Thymus (tissue), 11 donors: ENCODE measurements around the gene ARHGEF3. TPM values are rescaled to one million over a fixed set of nuclear protein-coding genes. Genes with fewer than 3 reads are reported as not detected.
"Not testable (repeated sequence)": the region's sequence is repeated elsewhere in the genome, so short reads cannot be mapped to it uniquely, and the experiment has no call there.

Experiments
- DNase-seq, 9 donors: peaks; one replicate each; pipeline ENCODE4 v3.0.0-alpha.2; 2013; ENCODE audit warnings: low spot score in 9 of 9, low read depth in 6 of 9, missing footprints in 1 of 9
- H3K27ac ChIP-seq, 2 donors: one replicate each; pipeline ENCODE4 v1.5.1; 2013; ENCODE audit warnings: control low read depth in 1 of 2, low read depth in 1 of 2, low read length in 1 of 2, mild to moderate bottlenecking in 1 of 2, moderate library complexity in 1 of 2
- H3K27me3 ChIP-seq, 2 donors: one replicate each; pipeline ENCODE4 v1.5.1; 2013; ENCODE audit warnings: low read length in 1 of 2; ENCODE audit not compliant: control insufficient read depth in 2 of 2, insufficient read depth in 1 of 2
- H3K36me3 ChIP-seq, 2 donors: one replicate each; pipeline ENCODE4 v1.5.1; 2013; ENCODE audit warnings: low read length in 1 of 2, mild to moderate bottlenecking in 1 of 2, moderate library complexity in 1 of 2; ENCODE audit not compliant: control insufficient read depth in 2 of 2, insufficient read depth in 2 of 2
- H3K4me1 ChIP-seq, 2 donors: one replicate each; pipeline ENCODE4 v1.5.1; 2013; ENCODE audit warnings: low read length in 2 of 2; ENCODE audit not compliant: control insufficient read depth in 2 of 2, insufficient read depth in 2 of 2
- H3K4me3 ChIP-seq, 2 donors: one replicate each; pipeline ENCODE4 v1.5.1; 2013; ENCODE audit warnings: low read length in 2 of 2, control low read depth in 1 of 2, mild to moderate bottlenecking in 1 of 2
- H3K9me3 ChIP-seq, 2 donors: one replicate each; pipeline ENCODE4 v1.5.1; 2013; ENCODE audit warnings: low read length in 1 of 2, mild to moderate bottlenecking in 1 of 2; ENCODE audit not compliant: control insufficient read depth in 2 of 2, insufficient read depth in 1 of 2
- WGBS: extraction: QIAGEN DNeasy Blood & Tissue Kit; methylation state at CpG from one replicate; pipeline ENCODE4 v1.1.7; 2013; 5-methylcytosine and 5-hydroxymethylcytosine counted together
- polyA plus RNA-seq: library from polyadenylated mRNA; stranded (reverse); fragments of 200-250 nt; gene quantifications from one replicate; pipeline ENCODE4 v1.2.3, GENCODE V29; 2013
- total RNA-seq: library from RNA; stranded (reverse); fragments of 120-200 nt; gene quantifications from one replicate; pipeline ENCODE4 v1.2.4, GENCODE V29; 2013
- donor health status: healthy.

ARHGEF3 gene
- total and polyA plus RNA-seq, 2 donors: 26.7 to 31.5 TPM

DNA sequence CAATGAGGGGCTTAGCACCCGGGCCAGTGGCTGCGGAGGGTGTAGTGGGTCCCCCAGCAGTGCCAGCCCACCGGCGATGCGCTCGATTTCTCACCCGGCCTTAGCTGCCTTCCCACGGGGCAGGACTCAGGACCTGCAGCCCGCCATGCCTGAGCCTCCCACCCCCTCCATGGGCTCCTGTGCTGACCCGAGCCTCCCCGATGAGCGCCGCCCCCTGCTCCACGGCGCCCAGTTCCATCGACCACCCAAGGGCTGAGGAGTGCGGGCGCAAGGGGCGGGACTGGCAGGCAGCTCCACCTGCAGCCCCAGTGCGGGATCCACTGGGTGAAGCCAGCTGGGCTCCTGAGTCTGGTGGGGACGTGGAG, 109.8 kb downstream of the ARHGEF3 start:
- peaks cover 14 to 18% of the 10 kb centered on the region in 2 donors for H3K4me1 ChIP-seq
- WGBS: 99% methylated on average over 21 of the region's 21 CpGs
- H3K4me3 ChIP-seq, DNase-seq, H3K36me3 ChIP-seq, H3K27me3 ChIP-seq, H3K9me3 ChIP-seq, H3K27ac ChIP-seq: not testable (repeated sequence)

GRCh38 chr3:56691165-56692000, 110.4 kb downstream of the ARHGEF3 start:
- no peak for DNase-seq
- H3K4me3 ChIP-seq: no peak overlapping the region
- WGBS: 99% methylated on average over 19 of the region's 19 CpGs

GRCh38 chr3:56689303-56689702, 112.4 kb downstream of the ARHGEF3 start:
- DNase-seq: no peak
- Histone ChIP-seq H3K4me3 (no peak overlapping the region), H3K27ac (no peak overlapping the region), H3K36me3 (peaks cover 0 to 6% of the 10 kb centered on the region in 2 donors), H3K27me3 (no peaks in the 10 kb centered on the region), H3K9me3 (no peaks in the 10 kb centered on the region), H3K4me1 (peaks cover 7 to 13% of the 10 kb centered on the region in 2 donors)
- 100% methylated on average over 1 of the region's 1 CpG for WGBS

More at GRCh38 chr3:56691165-56692000, 110.4 kb downstream of the ARHGEF3 start:
- Histone ChIP-seq H3K27me3 (no peaks in the 10 kb centered on the region), H3K27ac (no peak overlapping the region), H3K9me3 (no peaks in the 10 kb centered on the region), H3K36me3 (no peaks in the 10 kb centered on the region), H3K4me1 (peaks cover 14 to 18% of the 10 kb centered on the region in 2 donors)

DNA sequence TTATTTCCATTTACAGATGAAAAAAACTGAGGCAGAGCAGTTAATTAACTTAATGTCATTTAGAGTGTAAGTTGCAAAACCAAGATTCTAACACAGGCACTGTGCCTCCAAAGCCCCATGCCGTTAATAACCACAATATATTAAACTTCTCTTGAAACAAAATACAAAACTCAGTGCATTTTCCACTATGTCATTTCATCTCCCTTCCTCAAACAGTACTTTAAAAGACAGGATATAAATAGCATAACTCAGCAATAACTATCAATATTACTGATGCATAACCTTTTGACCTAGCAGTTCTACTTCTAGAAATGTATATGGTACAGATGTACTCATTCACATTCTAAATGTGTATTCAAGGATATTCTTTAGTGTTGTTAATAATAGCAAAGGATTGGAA, 113.6 kb downstream of the ARHGEF3 start:
- H3K27ac ChIP-seq: no peak overlapping the region
- WGBS: 93% methylated on average over 1 of the region's 1 CpG
- H3K27me3 ChIP-seq: no peaks in the 10 kb centered on the region
- H3K36me3 ChIP-seq: peaks cover 0 to 6% of the 10 kb centered on the region in 2 donors
- no peak overlapping the region for H3K4me3 ChIP-seq
- peaks cover 7 to 10% of the 10 kb centered on the region in 2 donors for H3K4me1 ChIP-seq
- no peak for DNase-seq
- peaks cover 0 to 7% of the 10 kb centered on the region in 2 donors for H3K9me3 ChIP-seq

GRCh38 chr3:56684029-56684428, 117.7 kb downstream of the ARHGEF3 start:
- H3K36me3 ChIP-seq: peaks cover 0 to 6% of the 10 kb centered on the region in 2 donors
- no peaks in the 10 kb centered on the region for H3K27me3 ChIP-seq
- no peak for DNase-seq
- H3K4me3 ChIP-seq: no peak overlapping the region
- peaks cover 0 to 7% of the 10 kb centered on the region in 2 donors for H3K9me3 ChIP-seq
- H3K4me1 ChIP-seq: peaks cover 4% of the 10 kb centered on the region in 2 donors
- H3K27ac ChIP-seq: no peak overlapping the region
- 99% methylated on average over 13 of the region's 13 CpGs for WGBS

GRCh38 chr3:56683122-56683817, 118.5 kb downstream of the ARHGEF3 start, which contains the start of gene TASOR:
Gene TASOR, minus strand, starts transcription at chr3:56683265. Its CDS starts 259 bp downstream, at chr3:56683006.
- Histone ChIP-seq H3K27ac (peak within 1 kb of the TSS; percentile 100), H3K36me3 (peaks cover 3 to 12% of the 10 kb centered on the region in 2 donors), H3K27me3 (no peaks in the 10 kb centered on the region), H3K4me3 (peak within 1 kb of the TSS; percentile 76 to 90), H3K9me3 (peaks cover 0 to 7% of the 10 kb centered on the region in 2 donors), H3K4me1 (peaks cover 4% of the 10 kb centered on the region in 2 donors)
- DNase-seq: peak in 8 of 9 donors; percentile 56 to 93 (median 80)
- 21% methylated on average over 68 of the region's 68 CpGs for WGBS

DNA sequence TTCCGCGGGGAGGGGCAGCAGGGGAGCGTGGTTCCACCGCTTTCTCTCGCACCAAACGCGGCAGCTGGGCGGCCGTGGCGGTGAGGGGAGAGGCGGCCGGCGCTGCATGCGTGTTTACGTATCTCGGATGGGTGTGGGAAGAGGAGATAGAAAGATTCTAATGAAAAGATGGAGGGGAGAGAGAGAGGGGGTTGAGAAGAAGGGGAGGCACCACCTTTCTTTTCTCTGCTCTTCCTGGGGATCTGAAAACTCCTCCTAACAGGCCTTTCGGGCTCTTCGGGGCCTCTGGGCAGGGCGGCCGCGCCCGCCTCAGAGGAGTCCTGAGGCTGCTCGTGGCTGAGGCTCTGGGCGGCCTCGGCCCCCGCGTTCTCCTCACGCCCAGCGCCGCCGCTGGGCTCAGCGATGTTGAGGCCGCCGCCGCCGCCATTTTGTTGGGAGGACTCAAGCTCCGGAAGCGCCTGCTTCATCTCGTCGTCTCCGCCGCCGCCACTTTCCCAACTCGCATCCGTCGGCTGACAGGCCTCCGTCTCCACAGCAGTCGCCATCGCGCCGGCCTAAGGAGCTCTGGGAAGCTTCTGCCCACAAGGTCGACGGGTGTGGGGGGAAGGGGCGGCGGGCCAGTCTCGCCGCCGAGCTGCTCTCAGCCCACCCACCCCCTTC, 119.2 kb downstream of the ARHGEF3 start:
- Histone ChIP-seq H3K9me3 (peaks cover 0 to 7% of the 10 kb centered on the region in 2 donors), H3K27me3 (no peaks in the 10 kb centered on the region), H3K36me3 (peaks cover 3 to 12% of the 10 kb centered on the region in 2 donors), H3K4me1 (peaks cover 4% of the 10 kb centered on the region in 2 donors), H3K27ac (peak overlapping the region; percentile 100), H3K4me3 (peak overlapping the region; percentile 76 to 90)
- peak; percentile 55 to 91 (median 70) for DNase-seq
- WGBS: under 1% methylated on average over 58 of the region's 58 CpGs

DNA sequence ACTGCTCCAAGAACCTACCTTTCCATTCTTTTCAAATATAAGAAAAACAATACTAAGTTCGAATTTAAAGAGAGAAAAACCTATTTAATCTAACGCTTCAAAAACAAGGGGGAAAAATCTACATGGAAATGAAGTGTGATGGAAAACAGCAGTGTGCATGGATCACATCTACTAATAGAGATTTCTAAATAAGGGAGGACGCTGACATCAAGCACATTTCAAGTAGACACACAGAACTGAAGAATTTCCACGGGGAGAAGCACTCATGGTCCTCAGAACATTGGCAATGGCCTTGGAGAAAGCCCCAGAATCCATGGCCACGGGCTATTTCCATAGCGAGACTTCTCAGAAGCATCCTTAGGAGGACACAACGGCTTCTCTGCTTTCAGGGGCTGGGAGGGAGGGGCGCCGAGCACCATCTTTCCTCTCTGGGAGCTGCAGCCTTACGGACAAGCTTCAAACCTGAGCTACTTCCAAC, 119.7 kb downstream of the ARHGEF3 start:
- peaks cover 3 to 12% of the 10 kb centered on the region in 2 donors for H3K36me3 ChIP-seq
- peaks cover 0 to 7% of the 10 kb centered on the region in 2 donors for H3K9me3 ChIP-seq
- H3K4me3 ChIP-seq: peak overlapping the region; percentile 76 to 90
- DNase-seq: peak in 1 of 9 donors; percentile 55
- peaks cover 4% of the 10 kb centered on the region in 2 donors for H3K4me1 ChIP-seq
- peak overlapping the region; percentile 100 for H3K27ac ChIP-seq
- no peaks in the 10 kb centered on the region for H3K27me3 ChIP-seq
- WGBS: 23% methylated on average over 10 of the region's 10 CpGs
